Measurements from ENCODE around the gene PTPRN2.

DNA sequence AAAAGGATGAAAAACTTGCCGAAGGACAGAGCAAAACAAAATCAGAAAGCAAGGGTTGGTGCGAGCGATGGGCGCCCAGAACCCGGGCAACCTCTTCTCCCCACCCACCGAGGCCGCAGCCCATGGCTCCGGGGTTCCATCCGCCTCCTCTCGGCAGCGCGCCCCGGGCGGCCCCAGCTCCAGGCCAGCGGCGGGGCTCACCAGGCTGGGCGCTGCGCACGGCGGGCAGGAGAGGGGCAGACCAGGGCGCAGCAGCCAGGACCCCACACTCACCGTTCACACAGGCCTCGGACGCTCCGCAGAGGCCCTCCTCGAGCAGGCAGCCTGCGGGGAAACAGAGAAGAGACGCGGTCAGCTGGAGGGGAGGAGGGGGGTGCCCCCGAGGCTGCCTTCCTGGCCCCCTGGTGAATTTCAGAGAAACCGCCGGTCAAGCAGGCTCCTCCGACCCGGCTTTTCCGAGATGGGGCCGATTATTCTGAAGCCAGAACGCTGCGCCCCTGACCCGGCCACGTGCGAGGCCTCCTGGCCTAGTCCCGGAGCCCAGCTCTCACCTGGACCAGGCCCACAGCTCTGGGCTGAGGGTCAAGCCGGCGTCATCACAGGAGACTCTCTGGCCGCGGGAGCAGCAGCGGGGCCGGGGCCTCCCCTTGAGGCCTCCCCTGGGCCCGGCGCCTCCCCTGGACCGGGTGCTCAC is 98.0 kb downstream of the PTPRN2 start:
- TF ChIP-seq CTCF (IDR thresholded peaks at IDR 0.05; ENCODE audit: control extremely low read depth in 1 of 3, insufficient read depth in 1 of 3, low read depth in 1 of 3, low read length in 3 of 3) (no peak), MAX (IDR thresholded peaks at IDR 0.05) (no peak), SUZ12 (IDR thresholded peaks at IDR 0.05; ENCODE audit: low read length) (no peak), CBX5 (IDR thresholded peaks at IDR 0.05; ENCODE audit: low read depth, low read length) (no peak), MAFK (IDR thresholded peaks at IDR 0.05; ENCODE audit: low read depth, low read length) (no peak), EZH2 (IDR thresholded peaks at IDR 0.05; ENCODE audit: low read depth, low read length, severe bottlenecking) (no peak)

Data from H1 (cell line).